GM06990 (cell line): ENCODE data around the gene CFH.
"Not testable (repeated sequence)": the region's sequence is repeated elsewhere in the genome, so short reads cannot be mapped to it uniquely, and the experiment has no call there.

Source experiments
- DNase-seq: peaks from one replicate; pipeline ENCODE4 v3.0.0-alpha.2; 2011; ENCODE audit not compliant: insufficient read length; ENCODE audit errors: extremely low read depth
- H3K27me3 ChIP-seq: replicated peaks from 2 replicates; pipeline ENCODE4 v1.6.0; 2011; ENCODE audit warnings: low read length; ENCODE audit not compliant: control insufficient read depth, insufficient read depth
- H3K36me3 ChIP-seq: 2 replicates; pipeline ENCODE4 v1.5.1; 2011; ENCODE audit warnings: low read length; ENCODE audit not compliant: control insufficient read depth, insufficient read depth
- H3K4me3 ChIP-seq: replicated peaks from 2 replicates; pipeline ENCODE4 v1.5.1; 2011; ENCODE audit warnings: low read depth, mild to moderate bottlenecking, control low read depth, low read length
- TF ChIP-seq, protein P1 (sequence below): IDR thresholded peaks from 2 replicates; pipeline ENCODE4 v1.5.1; 2011; ENCODE audit warnings: low read length, control low read depth, mild to moderate bottlenecking, inconsistent platforms; ENCODE audit not compliant: insufficient read depth, poor library complexity, severe bottlenecking

CFH gene

GRCh38 chr1:196611873-196612272 lies 40.0 kb upstream of the CFH start:
- no peak for DNase-seq
- Histone ChIP-seq H3K4me3 (no peak overlapping the region), H3K36me3 (no peaks in the 10 kb centered on the region), H3K27me3 (no peaks in the 10 kb centered on the region; the same call in none of the 2 replicates)
- TF ChIP-seq, protein P1, sequence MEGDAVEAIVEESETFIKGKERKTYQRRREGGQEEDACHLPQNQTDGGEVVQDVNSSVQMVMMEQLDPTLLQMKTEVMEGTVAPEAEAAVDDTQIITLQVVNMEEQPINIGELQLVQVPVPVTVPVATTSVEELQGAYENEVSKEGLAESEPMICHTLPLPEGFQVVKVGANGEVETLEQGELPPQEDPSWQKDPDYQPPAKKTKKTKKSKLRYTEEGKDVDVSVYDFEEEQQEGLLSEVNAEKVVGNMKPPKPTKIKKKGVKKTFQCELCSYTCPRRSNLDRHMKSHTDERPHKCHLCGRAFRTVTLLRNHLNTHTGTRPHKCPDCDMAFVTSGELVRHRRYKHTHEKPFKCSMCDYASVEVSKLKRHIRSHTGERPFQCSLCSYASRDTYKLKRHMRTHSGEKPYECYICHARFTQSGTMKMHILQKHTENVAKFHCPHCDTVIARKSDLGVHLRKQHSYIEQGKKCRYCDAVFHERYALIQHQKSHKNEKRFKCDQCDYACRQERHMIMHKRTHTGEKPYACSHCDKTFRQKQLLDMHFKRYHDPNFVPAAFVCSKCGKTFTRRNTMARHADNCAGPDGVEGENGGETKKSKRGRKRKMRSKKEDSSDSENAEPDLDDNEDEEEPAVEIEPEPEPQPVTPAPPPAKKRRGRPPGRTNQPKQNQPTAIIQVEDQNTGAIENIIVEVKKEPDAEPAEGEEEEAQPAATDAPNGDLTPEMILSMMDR: no peak

DNA sequence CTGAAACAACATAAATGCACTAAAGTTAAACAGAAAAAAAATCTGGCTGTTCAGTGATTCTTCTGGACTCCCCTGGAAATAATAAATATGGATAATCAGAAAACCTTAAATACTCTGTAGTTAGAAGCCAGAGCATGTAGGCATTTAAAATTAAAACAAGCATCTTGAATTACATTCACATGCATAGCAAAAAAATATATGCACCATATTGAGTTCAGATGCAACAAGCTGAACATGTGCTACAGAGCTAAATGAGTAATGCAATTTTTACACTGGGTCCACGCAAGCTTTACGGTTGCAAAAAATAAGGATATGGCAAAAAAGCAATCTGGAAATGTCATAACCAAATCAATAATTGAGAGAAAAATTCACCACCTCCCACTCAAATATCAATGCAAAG lies 32.1 kb upstream of the CFH start:
- TF ChIP-seq, protein P1: no peak
- H3K4me3 ChIP-seq: no peak overlapping the region
- no peaks in the 10 kb centered on the region for H3K27me3 ChIP-seq
- no peak for DNase-seq
- H3K36me3 ChIP-seq: no peaks in the 10 kb centered on the region

GRCh38 chr1:196623079-196623478 lies 28.8 kb upstream of the CFH start:
- Histone ChIP-seq H3K36me3 (no peaks in the 10 kb centered on the region), H3K4me3 (no peak overlapping the region), H3K27me3 (no peaks in the 10 kb centered on the region)
- TF ChIP-seq, protein P1: no peak
- DNase-seq: no peak

GRCh38 chr1:196628838-196629237 lies 23.0 kb upstream of the CFH start:
- no peak for DNase-seq
- H3K4me3 ChIP-seq: no peak overlapping the region
- H3K36me3 ChIP-seq: no peaks in the 10 kb centered on the region
- TF ChIP-seq, protein P1: no peak
- H3K27me3 ChIP-seq: no peaks in the 10 kb centered on the region

DNA sequence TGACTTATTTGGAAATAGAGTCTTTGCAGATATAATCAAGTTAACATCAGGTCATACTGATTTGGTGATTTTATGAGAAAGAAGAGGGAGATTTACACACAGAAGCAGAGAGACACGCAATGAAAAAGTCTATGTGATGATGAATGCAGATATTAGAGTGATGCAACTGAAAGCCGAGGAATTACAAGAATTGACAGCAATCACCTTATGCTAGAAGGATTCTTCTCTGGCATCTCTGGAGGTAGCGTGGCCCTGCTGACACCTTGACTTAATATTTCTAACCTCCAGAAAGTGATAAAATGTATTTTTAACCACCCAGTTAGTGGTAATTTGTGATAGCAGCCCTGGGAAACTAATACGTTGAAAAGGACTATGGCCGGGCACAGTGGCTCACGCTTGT lies 14.2 kb upstream of the CFH start:
- TF ChIP-seq, protein P1: no peak
- DNase-seq: no peak
- Histone ChIP-seq H3K27me3 (no peaks in the 10 kb centered on the region), H3K36me3 (no peaks in the 10 kb centered on the region), H3K4me3 (no peak overlapping the region)

- Histone ChIP-seq H3K36me3 (no peaks in the 10 kb centered on the region), H3K27me3 (no peaks in the 10 kb centered on the region), H3K4me3 (no peak overlapping the region)
- TF ChIP-seq, protein P1: no peak
- DNase-seq: no peak
Observed at GRCh38 chr1:196638466-196638865, 13.4 kb upstream of the CFH start.

DNA sequence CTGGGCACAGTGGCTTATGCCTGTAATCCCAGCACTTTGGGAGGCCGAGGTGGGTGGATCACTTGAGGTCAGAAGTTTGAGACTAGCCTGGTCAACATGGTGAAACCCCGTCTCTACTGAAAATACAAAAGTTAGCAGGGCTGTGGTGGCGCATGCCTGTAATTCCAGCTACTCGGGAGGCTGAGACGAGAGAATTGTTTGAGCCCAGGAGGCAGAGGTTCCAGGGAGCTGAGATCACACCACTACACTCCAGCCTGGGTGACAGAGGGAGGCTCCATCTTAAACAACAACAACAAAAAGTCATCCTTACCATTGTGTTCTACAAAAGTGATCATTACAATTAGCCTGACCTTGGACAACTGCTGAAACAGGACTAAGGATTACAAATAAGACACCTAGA lies 12.6 kb upstream of the CFH start:
- not testable (repeated sequence) for DNase-seq, H3K27me3 ChIP-seq, H3K36me3 ChIP-seq, H3K4me3 ChIP-seq
